Chondrocyte (in vitro differentiated cells): ENCODE results near the gene GFRA1. TPM values are rescaled to one million over a fixed set of nuclear protein-coding genes. Genes with fewer than 3 reads are reported as not detected.

Experiments used
- DNase-seq: peaks from one replicate; pipeline ENCODE4 v3.0.0; 2021; ENCODE audit warnings: mixed read lengths, low spot score
- H3K27ac Mint-ChIP-seq: one replicate; pipeline ENCODE4 v1.8.0; 2021; ENCODE audit warnings: mild to moderate bottlenecking, moderate library complexity, mixed read lengths; ENCODE audit not compliant: unreplicated experiment
- H3K27me3 Mint-ChIP-seq: 2 replicates; pipeline ENCODE4 v1.8.0; 2021; ENCODE audit warnings: low read depth, mixed read lengths
- H3K36me3 Mint-ChIP-seq: 2 replicates; pipeline ENCODE4 v1.8.0; 2021; ENCODE audit warnings: low read depth, mixed read lengths
- H3K4me1 Mint-ChIP-seq: 2 replicates; pipeline ENCODE4 v1.8.0; 2021; ENCODE audit warnings: low read depth, mild to moderate bottlenecking, mixed read lengths
- H3K4me3 Mint-ChIP-seq: one replicate; pipeline ENCODE4 v1.8.0; 2021; ENCODE audit warnings: mild to moderate bottlenecking, moderate library complexity, mixed read lengths; ENCODE audit not compliant: unreplicated experiment
- H3K9me3 Mint-ChIP-seq: 2 replicates; pipeline ENCODE4 v1.8.0; 2021; ENCODE audit warnings: low read depth, mixed read lengths
- total RNA-seq: library from RNA; stranded (reverse); gene quantifications from 3 replicates; pipeline ENCODE4 v1.2.1, GENCODE V29; 2021
- TF ChIP-seq, protein P1 (sequence below): fragments of 200-600 bp; sonication (generic); IDR thresholded peaks from 2 replicates; pipeline ENCODE4 v1.5.0; 2021; ENCODE audit warnings: antibody characterized with exemption, mild to moderate bottlenecking, moderate library complexity

The GFRA1 gene
- total RNA-seq, 1 donor from 2014 or later = 79.7 TPM

DNA sequence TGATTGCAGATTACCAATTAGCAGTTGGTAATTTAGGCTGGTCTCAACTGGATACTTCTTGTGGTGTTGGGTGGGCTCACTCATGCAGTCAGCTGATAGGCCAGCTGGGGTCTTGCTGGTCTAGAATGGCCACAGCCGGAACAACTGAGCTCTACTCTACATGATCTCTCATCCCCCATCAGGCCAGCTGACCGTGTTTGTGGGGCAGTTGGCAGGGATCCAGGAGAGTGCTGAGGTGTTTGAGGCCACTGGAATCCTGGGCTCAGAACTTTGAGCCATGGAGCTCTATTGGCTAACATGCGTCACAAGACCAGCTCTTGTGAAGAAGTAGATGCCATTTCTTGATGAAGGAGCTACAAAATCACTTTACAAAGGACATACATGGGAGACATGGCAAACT lies 242.4 kb downstream of the GFRA1 start:
- no peak overlapping the region for H3K27ac Mint-ChIP-seq
- H3K9me3 Mint-ChIP-seq = peaks cover 18% of the 10 kb centered on the region
- no peaks in the 10 kb centered on the region for H3K4me1 Mint-ChIP-seq
- no peaks in the 10 kb centered on the region for H3K27me3 Mint-ChIP-seq
- TF ChIP-seq, protein P1, sequence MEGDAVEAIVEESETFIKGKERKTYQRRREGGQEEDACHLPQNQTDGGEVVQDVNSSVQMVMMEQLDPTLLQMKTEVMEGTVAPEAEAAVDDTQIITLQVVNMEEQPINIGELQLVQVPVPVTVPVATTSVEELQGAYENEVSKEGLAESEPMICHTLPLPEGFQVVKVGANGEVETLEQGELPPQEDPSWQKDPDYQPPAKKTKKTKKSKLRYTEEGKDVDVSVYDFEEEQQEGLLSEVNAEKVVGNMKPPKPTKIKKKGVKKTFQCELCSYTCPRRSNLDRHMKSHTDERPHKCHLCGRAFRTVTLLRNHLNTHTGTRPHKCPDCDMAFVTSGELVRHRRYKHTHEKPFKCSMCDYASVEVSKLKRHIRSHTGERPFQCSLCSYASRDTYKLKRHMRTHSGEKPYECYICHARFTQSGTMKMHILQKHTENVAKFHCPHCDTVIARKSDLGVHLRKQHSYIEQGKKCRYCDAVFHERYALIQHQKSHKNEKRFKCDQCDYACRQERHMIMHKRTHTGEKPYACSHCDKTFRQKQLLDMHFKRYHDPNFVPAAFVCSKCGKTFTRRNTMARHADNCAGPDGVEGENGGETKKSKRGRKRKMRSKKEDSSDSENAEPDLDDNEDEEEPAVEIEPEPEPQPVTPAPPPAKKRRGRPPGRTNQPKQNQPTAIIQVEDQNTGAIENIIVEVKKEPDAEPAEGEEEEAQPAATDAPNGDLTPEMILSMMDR = no peak
- H3K36me3 Mint-ChIP-seq = peaks cover 7% of the 10 kb centered on the region
- no peak for DNase-seq
- no peak overlapping the region for H3K4me3 Mint-ChIP-seq

DNA sequence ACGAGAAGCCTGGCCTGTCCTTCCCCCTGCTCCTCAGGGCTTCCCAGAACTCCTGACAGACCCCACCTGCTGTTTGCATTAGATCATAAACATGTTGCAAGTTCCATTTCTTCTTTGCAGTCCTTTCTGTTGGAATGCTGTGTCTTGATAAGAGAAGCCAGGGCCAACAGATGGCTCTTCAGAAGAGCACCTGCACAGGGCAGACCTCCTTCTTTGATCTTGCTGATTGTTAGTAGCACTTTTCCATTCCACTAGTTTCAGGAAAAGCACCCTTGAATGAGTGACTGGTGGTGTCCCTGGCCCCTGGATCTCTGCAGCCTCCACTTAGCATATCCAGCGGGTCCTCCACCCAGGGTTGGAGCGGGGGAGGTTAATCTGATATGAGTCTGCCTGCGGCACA lies 243.2 kb downstream of the GFRA1 start:
- DNase-seq = no peak
- Mint-ChIP-seq H3K9me3 (peaks cover 18% of the 10 kb centered on the region), H3K4me1 (no peaks in the 10 kb centered on the region), H3K36me3 (peaks cover 7% of the 10 kb centered on the region), H3K27ac (no peak overlapping the region), H3K27me3 (no peaks in the 10 kb centered on the region), H3K4me3 (no peak overlapping the region)
- TF ChIP-seq, protein P1 = no peak

DNA sequence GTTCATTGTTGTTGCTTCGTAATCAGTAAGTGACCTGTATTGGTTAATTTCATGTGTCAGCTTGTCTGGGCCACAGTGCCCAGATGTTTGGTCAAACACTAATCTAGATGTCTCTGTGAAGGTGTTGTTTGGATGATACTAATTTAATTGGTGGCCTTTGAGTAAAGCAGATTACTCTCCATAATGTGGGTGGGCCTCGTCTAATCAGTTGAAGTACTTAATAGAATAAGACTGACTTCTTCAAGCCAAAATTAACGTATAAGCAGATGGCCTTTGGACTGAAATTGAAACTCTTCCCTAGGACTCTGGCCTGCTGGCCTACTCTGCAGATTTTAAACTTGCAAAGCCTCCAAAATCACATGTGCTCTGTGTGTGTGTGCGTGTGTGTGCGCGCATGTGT lies 245.7 kb downstream of the GFRA1 start:
- Mint-ChIP-seq H3K4me3 (no peak overlapping the region), H3K27ac (no peak overlapping the region), H3K36me3 (no peaks in the 10 kb centered on the region), H3K4me1 (no peaks in the 10 kb centered on the region), H3K27me3 (no peaks in the 10 kb centered on the region), H3K9me3 (peaks cover 6% of the 10 kb centered on the region)
- TF ChIP-seq, protein P1 = no peak
- no peak for DNase-seq

DNA sequence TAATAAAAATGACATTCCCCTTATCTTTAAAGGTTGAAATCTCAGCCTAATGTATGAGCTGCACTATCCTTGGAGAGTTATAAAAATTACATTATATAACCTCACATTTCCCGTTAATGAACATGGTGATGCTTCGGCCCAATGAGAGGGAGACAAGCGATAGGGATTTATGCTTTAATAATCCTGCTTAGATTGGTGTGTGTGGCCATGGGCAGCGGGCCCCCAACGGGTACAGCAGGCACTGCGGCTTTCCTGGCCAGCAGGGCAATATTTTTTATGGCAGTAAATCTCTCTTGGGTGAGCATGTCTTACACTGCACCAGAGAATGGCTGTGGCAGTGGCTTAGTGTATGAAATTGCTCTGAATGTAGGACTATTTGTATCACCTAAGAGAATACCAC lies 246.3 kb downstream of the GFRA1 start:
- DNase-seq = no peak
- Mint-ChIP-seq H3K9me3 (peaks cover 3% of the 10 kb centered on the region), H3K36me3 (no peaks in the 10 kb centered on the region), H3K27ac (no peak overlapping the region), H3K27me3 (no peaks in the 10 kb centered on the region), H3K4me3 (no peak overlapping the region), H3K4me1 (no peaks in the 10 kb centered on the region)
- TF ChIP-seq, protein P1 = no peak

DNA sequence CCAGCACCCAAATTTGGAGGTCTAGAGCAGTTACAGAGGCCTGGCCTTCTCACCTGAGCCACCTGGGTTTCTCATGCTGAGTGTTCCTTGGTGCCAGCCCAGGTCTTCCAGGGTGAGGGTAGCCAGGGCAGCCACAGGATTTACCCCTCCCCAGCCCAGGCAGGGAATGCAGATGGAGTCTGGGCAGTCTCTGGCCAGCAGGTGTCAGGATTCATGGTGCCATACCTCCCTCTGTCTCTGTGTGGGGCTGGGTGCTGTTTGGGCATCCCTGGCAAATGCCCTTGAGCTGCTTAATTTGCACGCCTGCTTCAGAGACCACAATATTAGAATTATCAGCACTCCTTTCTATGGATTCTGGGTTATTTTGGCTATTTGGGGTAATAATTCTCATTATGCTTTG lies 246.7 kb downstream of the GFRA1 start:
- Mint-ChIP-seq H3K27me3 (no peaks in the 10 kb centered on the region), H3K9me3 (peaks cover 5% of the 10 kb centered on the region), H3K4me1 (no peaks in the 10 kb centered on the region), H3K4me3 (no peak overlapping the region), H3K27ac (no peak overlapping the region), H3K36me3 (no peaks in the 10 kb centered on the region)
- DNase-seq = no peak
- TF ChIP-seq, protein P1 = peak; percentile 56
